GM18505 (cell line): ENCODE measurements around the gene SIKE1.

Source experiments
- ATAC-seq: cut with Tn5 transposase; IDR thresholded peaks from one replicate; pipeline ENCODE4 v1.9.1; 2021; ENCODE audit not compliant: unreplicated experiment
- POLR2A ChIP-seq: IDR thresholded peaks from 4 replicates; pipeline ENCODE4 v1.6.1; 2011; ENCODE audit warnings: borderline replicate concordance; ENCODE audit not compliant: insufficient read depth, insufficient read length; ENCODE audit errors: extremely low read depth

The SIKE1 gene

GRCh38 chr1:114745291-114745690 is 35.2 kb downstream of the SIKE1 start:
- ATAC-seq = no peak
- TF ChIP-seq POLR2A = no peak

DNA sequence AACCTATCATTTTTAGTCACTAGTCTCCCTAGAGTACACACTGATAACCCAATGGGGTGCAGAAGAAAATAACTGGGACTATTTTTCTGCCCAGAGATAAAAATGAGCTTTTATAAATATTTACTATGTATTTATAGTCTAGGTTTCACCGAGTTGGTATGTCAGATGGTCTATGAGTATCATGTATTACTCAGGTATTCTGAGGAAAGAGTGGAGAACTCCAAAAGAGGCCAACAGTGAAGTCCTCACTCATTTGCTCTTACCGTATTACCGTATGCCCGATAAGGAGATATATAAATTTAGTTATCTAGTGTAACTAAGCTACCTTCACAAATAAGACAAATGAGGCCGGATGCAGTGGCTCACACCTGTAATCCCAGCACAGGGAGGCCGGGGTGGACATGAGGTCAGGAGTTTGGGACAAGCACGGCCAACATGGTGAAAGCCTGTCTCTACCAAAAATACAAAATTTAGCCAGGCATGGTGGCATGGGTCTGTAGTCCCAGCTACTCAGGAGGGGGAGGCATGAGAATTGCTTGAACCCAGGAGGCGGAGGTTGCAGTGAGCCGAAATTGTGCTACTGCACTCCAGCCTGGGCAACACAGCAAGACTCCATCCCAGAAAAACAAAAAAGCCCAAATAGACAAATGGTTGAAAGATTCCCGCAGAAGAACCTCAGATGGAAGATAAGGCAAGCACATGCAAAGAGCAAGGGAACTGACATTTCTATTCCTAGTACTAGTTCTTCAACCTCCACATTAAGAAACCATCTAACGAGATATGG is 38.3 kb downstream of the SIKE1 start:
- no peak for ATAC-seq

GRCh38 chr1:114740331-114740730 is 40.2 kb downstream of the SIKE1 start:
- no peak for TF ChIP-seq POLR2A
- no peak for ATAC-seq

More for the DNA sequence above, 38.3 kb downstream of the SIKE1 start:
- TF ChIP-seq POLR2A = no peak

DNA sequence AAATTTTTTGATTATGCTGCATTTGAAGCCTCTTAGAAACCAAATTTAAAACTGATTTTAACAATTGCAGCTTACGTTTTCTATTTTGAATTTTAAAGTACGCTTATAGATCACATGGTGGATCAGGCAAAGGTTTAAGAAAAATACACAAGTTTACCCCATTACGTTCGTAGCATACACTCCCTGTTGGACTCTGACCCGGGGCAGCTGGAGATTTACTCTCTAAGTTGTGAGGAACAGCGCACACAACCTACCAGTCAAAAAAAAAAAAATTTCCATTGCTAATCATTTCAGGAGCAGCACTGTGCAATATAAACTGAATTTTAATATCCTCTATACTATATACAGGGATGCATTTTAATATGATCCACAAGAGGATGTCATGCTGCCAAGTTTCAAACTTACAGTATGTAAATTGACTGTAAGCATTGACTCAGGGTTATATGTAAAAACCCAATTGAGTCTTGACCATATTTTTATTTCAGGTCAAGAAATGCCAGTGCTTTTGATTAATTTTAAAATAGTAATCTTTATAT is 43.1 kb downstream of the SIKE1 start:
- TF ChIP-seq POLR2A = no peak
- ATAC-seq = no peak

GRCh38 chr1:114735479-114735878 is 45.0 kb downstream of the SIKE1 start:
- no peak for TF ChIP-seq POLR2A
- ATAC-seq = no peak

GRCh38 chr1:114729782-114730181 is 50.7 kb downstream of the SIKE1 start:
- no peak for TF ChIP-seq POLR2A
- no peak for ATAC-seq

DNA sequence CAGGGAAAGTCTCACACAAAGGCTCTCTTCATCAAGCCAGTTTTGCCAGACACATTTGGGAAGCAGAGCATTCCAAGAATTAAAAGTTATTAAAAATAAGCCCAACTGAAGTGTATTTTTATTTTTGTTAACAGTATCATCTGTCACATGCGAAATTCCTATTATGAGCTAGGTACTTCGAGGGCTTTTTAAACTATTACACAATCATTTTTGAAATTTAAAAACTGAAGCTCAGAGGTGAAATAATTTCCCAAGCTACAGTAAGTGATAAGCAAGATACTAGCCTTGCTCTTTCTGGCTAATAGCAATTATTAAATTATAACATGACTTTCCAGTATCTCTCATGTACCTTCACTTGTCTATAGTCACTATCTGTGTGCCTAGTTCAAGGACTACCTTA is 51.9 kb downstream of the SIKE1 start:
- ATAC-seq = no peak
- no peak for TF ChIP-seq POLR2A

- TF ChIP-seq POLR2A = no peak
- no peak for ATAC-seq
Measured at GRCh38 chr1:114725230-114725629, 55.3 kb downstream of the SIKE1 start.

DNA sequence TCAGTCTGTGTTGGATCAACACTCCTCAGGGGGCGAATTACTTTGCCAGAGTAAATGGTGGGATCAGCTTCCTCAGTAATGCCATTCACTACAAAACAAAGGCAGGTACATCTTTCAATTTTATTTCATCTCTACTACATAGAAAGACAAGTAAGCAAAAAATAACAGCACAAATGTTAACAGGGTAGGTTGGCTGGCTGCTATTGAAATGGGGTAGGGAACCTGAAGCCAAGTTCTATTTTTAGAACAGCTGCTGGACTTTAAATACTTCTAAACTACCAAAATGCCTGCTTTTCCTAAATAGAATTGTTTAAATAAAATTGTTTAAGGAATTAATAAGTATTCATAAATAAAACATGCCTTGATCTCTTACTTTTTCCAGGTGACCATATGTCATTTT is 56.6 kb downstream of the SIKE1 start:
- TF ChIP-seq POLR2A = no peak
- ATAC-seq = no peak

GRCh38 chr1:114723457-114723856 is 57.0 kb downstream of the SIKE1 start:
- TF ChIP-seq POLR2A = no peak
- no peak for ATAC-seq

GRCh38 chr1:114720492-114720891 is 60.0 kb downstream of the SIKE1 start:
- no peak for ATAC-seq
- TF ChIP-seq POLR2A = no peak
